Neural progenitor cell (in vitro differentiated cells): ENCODE data around the gene TBC1D13. TPM values are rescaled to one million over a fixed set of nuclear protein-coding genes. Genes with fewer than 3 reads are reported as not detected.

Source experiments
- DNase-seq: peaks from one replicate; pipeline ENCODE4 v3.0.0-alpha.2; 2016; ENCODE audit warnings: low spot score
- H2AFZ ChIP-seq: fragments of 200-600 bp; sonication (generic); replicated peaks from 2 replicates; pipeline ENCODE4 v1.6.1; 2016; ENCODE audit warnings: antibody characterized with exemption
- H3F3A ChIP-seq: fragments of 200-600 bp; sonication (generic); 2 replicates; pipeline ENCODE4 v1.6.1; 2016; ENCODE audit warnings: antibody characterized with exemption, low read depth
- H3K27ac ChIP-seq: fragments of 200-600 bp; sonication (generic); 2 replicates; pipeline ENCODE4 v1.5.1; 2016; ENCODE audit warnings: mild to moderate bottlenecking
- H3K27me3 ChIP-seq: fragments of 200-600 bp; sonication (generic); 2 replicates; pipeline ENCODE4 v1.6.1; 2016; ENCODE audit warnings: mild to moderate bottlenecking, moderate library complexity
- H3K36me3 ChIP-seq: fragments of 200-600 bp; sonication (generic); 2 replicates; pipeline ENCODE4 v1.5.1; 2016
- H3K4me1 ChIP-seq: fragments of 200-600 bp; sonication (generic); 2 replicates; pipeline ENCODE4 v1.6.1; 2016; ENCODE audit warnings: mixed run types
- H3K4me2 ChIP-seq: fragments of 200-600 bp; sonication (generic); 2 replicates; pipeline ENCODE4 v1.6.1; 2016
- H3K4me3 ChIP-seq: fragments of 200-600 bp; sonication (generic); 2 replicates; pipeline ENCODE4 v1.5.1; 2016
- H3K79me2 ChIP-seq: fragments of 200-600 bp; sonication (generic); 2 replicates; pipeline ENCODE4 v1.6.1; 2016; ENCODE audit warnings: low read depth
- H3K9ac ChIP-seq: fragments of 200-600 bp; sonication (generic); 2 replicates; pipeline ENCODE4 v1.6.1; 2016
- H3K9me3 ChIP-seq: fragments of 200-600 bp; sonication (generic); 2 replicates; pipeline ENCODE4 v1.5.1; 2016; ENCODE audit warnings: low read depth
- H4K20me1 ChIP-seq: fragments of 200-600 bp; sonication (generic); 2 replicates; pipeline ENCODE4 v1.6.1; 2016; ENCODE audit warnings: low read depth
- H3K27ac Mint-ChIP-seq: 3 replicates; pipeline ENCODE4 v1.8.0; 2021; ENCODE audit warnings: mixed read lengths
- H3K27me3 Mint-ChIP-seq: 2 replicates; pipeline ENCODE4 v1.8.0; 2022; ENCODE audit warnings: low read depth, mild to moderate bottlenecking, inconsistent platforms, moderate library complexity, mixed read lengths; ENCODE audit not compliant: insufficient read depth
- H3K36me3 Mint-ChIP-seq: 3 replicates; pipeline ENCODE4 v1.8.0; 2021; ENCODE audit warnings: mixed read lengths
- H3K4me1 Mint-ChIP-seq: 3 replicates; pipeline ENCODE4 v1.8.0; 2021; ENCODE audit warnings: mixed read lengths
- H3K4me3 Mint-ChIP-seq: 3 replicates; pipeline ENCODE4 v1.8.0; 2021; ENCODE audit warnings: mild to moderate bottlenecking, moderate library complexity, mixed read lengths
- H3K9me3 Mint-ChIP-seq: 3 replicates; pipeline ENCODE4 v1.8.0; 2020; ENCODE audit warnings: mixed read lengths
- CTCF ChIP-seq: fragments of 200-600 bp; sonication (generic); IDR thresholded peaks from 2 replicates; pipeline ENCODE4 v1.5.1; 2017; ENCODE audit warnings: antibody characterized with exemption, mild to moderate bottlenecking
- EZH2 ChIP-seq: fragments of 200-600 bp; sonication (generic); IDR thresholded peaks from 2 replicates; pipeline ENCODE4 v1.6.1; 2017; ENCODE audit warnings: antibody characterized with exemption, mild to moderate bottlenecking, moderate library complexity
- EZH2phosphoT487 ChIP-seq: fragments of 200-600 bp; sonication (generic); IDR thresholded peaks from 2 replicates; pipeline ENCODE4 v1.6.1; 2017; ENCODE audit warnings: antibody characterized with exemption
- total RNA-seq: library from RNA; depleted of rRNA; stranded (reverse); fragments of >200 nt; gene quantifications from 2 replicates; pipeline ENCODE4 v1.2.3, GENCODE V29; 2015; ENCODE audit warnings: low replicate concordance

The TBC1D13 gene
- total RNA-seq, 1 donor from 2014 or later = 19.0 TPM

GRCh38 chr9:128781187-128782070 lies 5.6 kb upstream of the TBC1D13 start:
- no peak for DNase-seq
- H3K27me3 Mint-ChIP-seq = peaks cover 2% of the 10 kb centered on the region

GRCh38 chr9:128782669-128783068 lies 4.4 kb upstream of the TBC1D13 start:
- Histone ChIP-seq H2AFZ (no peak overlapping the region), H3K9ac (no peak overlapping the region), H3K9me3 (no peaks in the 10 kb centered on the region), H3K79me2 (peaks cover 5% of the 10 kb centered on the region), H3F3A (peaks cover 14% of the 10 kb centered on the region), H3K4me3 (no peak overlapping the region), H3K27ac (no peak overlapping the region), H3K27me3 (no peaks in the 10 kb centered on the region), H3K4me1 (peaks cover under 1% of the 10 kb centered on the region), H3K4me2 (no peak overlapping the region), H3K36me3 (no peaks in the 10 kb centered on the region), H4K20me1 (no peaks in the 10 kb centered on the region)
- Mint-ChIP-seq H3K27ac (no peak overlapping the region), H3K27me3 (no peaks in the 10 kb centered on the region), H3K4me3 (no peak overlapping the region), H3K36me3 (peaks cover 3% of the 10 kb centered on the region), H3K9me3 (peaks cover 14% of the 10 kb centered on the region), H3K4me1 (peaks cover under 1% of the 10 kb centered on the region)
- TF ChIP-seq EZH2 (no peak), EZH2phosphoT487 (no peak), CTCF (no peak)
- DNase-seq = no peak

More at GRCh38 chr9:128781187-128782070, 5.6 kb upstream of the TBC1D13 start:
- Mint-ChIP-seq H3K9me3 (peaks cover 14% of the 10 kb centered on the region), H3K4me3 (no peak overlapping the region), H3K36me3 (peaks cover 3% of the 10 kb centered on the region), H3K4me1 (no peaks in the 10 kb centered on the region), H3K27ac (no peak overlapping the region)
- Histone ChIP-seq H3K9me3 (no peaks in the 10 kb centered on the region), H3K27me3 (no peaks in the 10 kb centered on the region), H3K27ac (no peak overlapping the region), H3K4me1 (no peaks in the 10 kb centered on the region), H3K4me2 (no peak overlapping the region), H3K79me2 (no peaks in the 10 kb centered on the region), H3F3A (peaks cover 3% of the 10 kb centered on the region), H4K20me1 (no peaks in the 10 kb centered on the region), H2AFZ (no peak overlapping the region), H3K9ac (no peak overlapping the region), H3K36me3 (no peaks in the 10 kb centered on the region), H3K4me3 (no peak overlapping the region)
- TF ChIP-seq CTCF (no peak), EZH2phosphoT487 (no peak), EZH2 (no peak)

- H3K4me3 ChIP-seq = no peak overlapping the region
- peaks cover 19% of the 10 kb centered on the region for H3F3A ChIP-seq
- TF ChIP-seq CTCF (no peak), EZH2phosphoT487 (no peak), EZH2 (no peak)
- no peaks in the 10 kb centered on the region for H3K36me3 ChIP-seq
- no peak overlapping the region for H3K9ac ChIP-seq
- H2AFZ ChIP-seq = no peak overlapping the region
- Mint-ChIP-seq H3K4me1 (peaks cover 11% of the 10 kb centered on the region), H3K4me3 (no peak overlapping the region), H3K36me3 (peaks cover 3% of the 10 kb centered on the region), H3K27me3 (no peaks in the 10 kb centered on the region), H3K9me3 (peaks cover 5% of the 10 kb centered on the region), H3K27ac (no peak overlapping the region)
- H3K4me2 ChIP-seq = no peak overlapping the region
- peaks cover 13% of the 10 kb centered on the region for H3K79me2 ChIP-seq
- H3K4me1 ChIP-seq = peaks cover 7% of the 10 kb centered on the region
- no peaks in the 10 kb centered on the region for H3K9me3 ChIP-seq
- no peak overlapping the region for H3K27ac ChIP-seq
- H4K20me1 ChIP-seq = no peaks in the 10 kb centered on the region
- no peak for DNase-seq
- no peaks in the 10 kb centered on the region for H3K27me3 ChIP-seq
Observed at GRCh38 chr9:128785427-128785826, 1.6 kb upstream of the TBC1D13 start.
